Caco-2 (cell line): Measurements from ENCODE around the gene DPCD. TPM values are rescaled to one million over a fixed set of nuclear protein-coding genes. Genes with fewer than 3 reads are reported as not detected.
A peak's percentile ranks its signal among the peaks of the same experiment; 100 is the strongest.

Experiments
- BruUV-seq: library from RNA; stranded (reverse); fragments of 400-500 nt; replicated peaks from 2 replicates; lab custom pipeline; 2021; lab: Mats Ljungman, UMichigan
- CTCF ChIA-PET: fragments of 300-600 bp; sonication (Branson Sonifier 250); formaldehyde crosslinking; loops from one replicate; lab custom pipeline; 2022; ENCODE audit warnings: antibody characterized with exemption; lab: Charles Lee
- POLR2A ChIA-PET: fragments of 300-600 bp; sonication (Branson Sonifier 250); formaldehyde crosslinking; loops from one replicate; lab custom pipeline; 2022; ENCODE audit warnings: antibody characterized with exemption; lab: Charles Lee
- DNase-seq, 2 experiments: peaks; one replicate each; pipeline versions ENCODE4 v3.0.0 to v3.0.0-alpha.2; 2020 to 2022
- H3K27me3 ChIP-seq: replicated peaks from 2 replicates; pipeline ENCODE4 v1.6.0; 2011; ENCODE audit warnings: low read length; ENCODE audit not compliant: control insufficient read depth, insufficient read depth
- H3K36me3 ChIP-seq: 2 replicates; pipeline ENCODE4 v1.5.1; 2011; ENCODE audit warnings: low read length; ENCODE audit not compliant: control insufficient read depth, insufficient read depth
- H3K4me1 ChIP-seq: fragments of 250-450 bp; sonication (Bioruptor Pico); 2 replicates; pipeline ENCODE4 v1.5.1; 2020; ENCODE audit warnings: mild to moderate bottlenecking
- H3K4me3 ChIP-seq: 2 replicates; pipeline ENCODE4 v1.5.1; 2011; ENCODE audit warnings: low read depth, mild to moderate bottlenecking, control low read depth, low read length
- H3K9me3 ChIP-seq: fragments of 250-450 bp; sonication (Bioruptor Pico); 2 replicates; pipeline ENCODE4 v1.5.1; 2020; ENCODE audit warnings: mild to moderate bottlenecking, moderate library complexity
- H3K27ac Mint-ChIP-seq: one replicate; pipeline ENCODE4 v1.8.0; 2022; ENCODE audit warnings: mixed read lengths; ENCODE audit not compliant: unreplicated experiment
- H3K27me3 Mint-ChIP-seq: one replicate; pipeline ENCODE4 v1.8.0; 2022; ENCODE audit warnings: mixed read lengths; ENCODE audit not compliant: insufficient read depth, unreplicated experiment
- H3K36me3 Mint-ChIP-seq: one replicate; pipeline ENCODE4 v1.8.0; 2022; ENCODE audit warnings: mild to moderate bottlenecking, mixed read lengths; ENCODE audit not compliant: insufficient read depth, unreplicated experiment
- H3K4me1 Mint-ChIP-seq: one replicate; pipeline ENCODE4 v1.8.0; 2022; ENCODE audit warnings: low read depth, mixed read lengths; ENCODE audit not compliant: unreplicated experiment
- H3K4me3 Mint-ChIP-seq: one replicate; pipeline ENCODE4 v1.8.0; 2022; ENCODE audit warnings: mild to moderate bottlenecking, moderate library complexity, mixed read lengths; ENCODE audit not compliant: unreplicated experiment
- H3K9me3 Mint-ChIP-seq: one replicate; pipeline ENCODE4 v1.8.0; 2022; ENCODE audit warnings: mixed read lengths; ENCODE audit not compliant: unreplicated experiment
- intact Hi-C: fragments of 100-400 bp; cut with micrococcal nuclease; formaldehyde crosslinking; loops from one replicate; pipeline ENCODE4 v1.10.0; 2022; ENCODE audit not compliant: unreplicated experiment
- total RNA-seq: library from RNA; stranded (reverse); gene quantifications from 2 replicates; pipeline ENCODE4 v1.2.3, GENCODE V29; 2022
- TF ChIP-seq, protein P1 (sequence below), 2 experiments: fragments of 200-600 bp in 1 of 2; IDR thresholded peaks; 1 replicate in 1 of 2; 2 replicates in 1 of 2; pipeline versions ENCODE4 v1.5.1 to v1.8.0; 2011 to 2022; ENCODE audit warnings: antibody characterized with exemption in 1 of 2, control low read depth in 1 of 2, inconsistent platforms in 1 of 2, low read depth in 1 of 2, low read length in 1 of 2, mild to moderate bottlenecking in 1 of 2, moderate library complexity in 1 of 2; ENCODE audit not compliant: insufficient read depth in 1 of 2, severe bottlenecking in 1 of 2, unreplicated experiment in 1 of 2

Gene DPCD
- total RNA-seq, 1 experiment from 2014 or later = 13.1 TPM

DNA sequence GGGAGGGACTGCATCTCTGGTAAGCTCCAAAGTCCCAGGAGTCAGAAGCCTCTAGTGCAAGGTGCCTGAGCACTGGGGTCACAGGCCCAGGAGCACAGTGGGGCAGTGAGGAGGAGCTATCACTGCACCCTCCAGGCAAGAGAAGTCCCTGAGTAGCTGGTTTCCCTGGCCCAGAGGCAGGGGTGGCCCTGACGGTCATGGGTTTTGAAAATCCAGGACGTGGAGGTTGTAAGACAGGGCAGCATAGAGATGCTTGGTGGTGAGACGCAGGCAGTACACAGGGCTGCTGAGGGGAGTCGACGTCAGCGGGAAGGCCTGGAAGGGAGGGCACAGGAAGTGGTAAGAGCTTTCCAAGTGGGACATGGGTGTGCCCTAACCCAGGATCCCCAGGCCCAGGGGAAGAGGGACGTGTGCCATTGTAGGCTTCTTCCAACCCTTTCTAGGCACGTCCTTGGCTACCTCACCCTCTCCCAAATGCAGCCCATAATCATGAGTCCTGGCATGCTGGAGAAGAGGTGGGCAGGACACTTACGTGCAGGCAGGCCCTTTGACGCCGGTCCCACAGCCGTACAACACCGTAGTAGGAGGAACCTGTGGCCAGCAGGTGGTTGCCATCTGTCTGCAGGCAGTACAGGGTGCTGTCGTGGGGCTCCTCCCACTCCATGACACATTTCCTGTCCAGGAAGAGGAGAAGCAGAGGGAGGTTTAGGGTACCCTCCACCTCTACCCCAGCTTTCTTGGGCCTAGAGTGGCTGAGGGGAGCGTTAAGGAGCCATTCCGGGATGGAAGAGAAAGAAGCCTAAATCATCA, 23.2 kb downstream of the DPCD start:
- H3K4me1 Mint-ChIP-seq = peaks cover 8% of the 10 kb centered on the region
- ChIA-PET CTCF (interaction anchor here (1.2 kb wide), 1 partner anchor 9 kb away, joined by 4 read pairs; no protein-coding TSS in a partner anchor), POLR2A (no interaction called here)
- H3K27me3 Mint-ChIP-seq = no peaks in the 10 kb centered on the region
- no TSS peak for BruUV-seq
- Histone ChIP-seq H3K27me3 (no peaks in the 10 kb centered on the region), H3K36me3 (no peaks in the 10 kb centered on the region; the same call in 1 of the 2 replicates), H3K9me3 (no peaks in the 10 kb centered on the region), H3K4me1 (no peaks in the 10 kb centered on the region), H3K4me3 (no peak overlapping the region)
- DNase-seq = no peak
- H3K27ac Mint-ChIP-seq = peak overlapping the region; percentile 22
- TF ChIP-seq, protein P1, sequence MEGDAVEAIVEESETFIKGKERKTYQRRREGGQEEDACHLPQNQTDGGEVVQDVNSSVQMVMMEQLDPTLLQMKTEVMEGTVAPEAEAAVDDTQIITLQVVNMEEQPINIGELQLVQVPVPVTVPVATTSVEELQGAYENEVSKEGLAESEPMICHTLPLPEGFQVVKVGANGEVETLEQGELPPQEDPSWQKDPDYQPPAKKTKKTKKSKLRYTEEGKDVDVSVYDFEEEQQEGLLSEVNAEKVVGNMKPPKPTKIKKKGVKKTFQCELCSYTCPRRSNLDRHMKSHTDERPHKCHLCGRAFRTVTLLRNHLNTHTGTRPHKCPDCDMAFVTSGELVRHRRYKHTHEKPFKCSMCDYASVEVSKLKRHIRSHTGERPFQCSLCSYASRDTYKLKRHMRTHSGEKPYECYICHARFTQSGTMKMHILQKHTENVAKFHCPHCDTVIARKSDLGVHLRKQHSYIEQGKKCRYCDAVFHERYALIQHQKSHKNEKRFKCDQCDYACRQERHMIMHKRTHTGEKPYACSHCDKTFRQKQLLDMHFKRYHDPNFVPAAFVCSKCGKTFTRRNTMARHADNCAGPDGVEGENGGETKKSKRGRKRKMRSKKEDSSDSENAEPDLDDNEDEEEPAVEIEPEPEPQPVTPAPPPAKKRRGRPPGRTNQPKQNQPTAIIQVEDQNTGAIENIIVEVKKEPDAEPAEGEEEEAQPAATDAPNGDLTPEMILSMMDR (IDR thresholded peaks at IDR 0.05; ENCODE audit: insufficient read depth in 1 of 2, low read depth in 1 of 2, low read length in 1 of 2, severe bottlenecking in 1 of 2, unreplicated experiment in 1 of 2) = no peak
- intact Hi-C loops = no loop called here
- no peak overlapping the region for H3K4me3 Mint-ChIP-seq
- no peaks in the 10 kb centered on the region for H3K9me3 Mint-ChIP-seq
- no peaks in the 10 kb centered on the region for H3K36me3 Mint-ChIP-seq

DNA sequence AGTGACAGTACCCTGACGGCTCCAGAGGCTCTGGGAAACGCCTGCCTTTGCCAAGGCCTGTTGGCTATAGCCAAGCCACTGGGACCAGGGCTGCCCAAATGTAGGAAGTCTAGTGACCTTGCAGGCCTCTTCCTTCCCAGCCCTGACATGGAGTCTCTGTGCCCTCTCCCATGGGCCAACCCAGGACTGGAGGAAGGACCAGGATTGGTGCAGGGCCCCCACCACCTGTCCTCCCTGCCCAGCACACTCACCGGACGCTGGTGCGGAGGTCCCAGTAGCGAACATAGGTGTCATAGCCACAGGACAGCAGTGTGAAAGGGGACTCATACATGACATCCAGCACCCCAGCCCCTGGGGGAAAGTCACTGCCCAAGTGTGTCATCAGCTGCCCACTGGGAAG, 24.0 kb downstream of the DPCD start:
- no peaks in the 10 kb centered on the region for H3K9me3 Mint-ChIP-seq
- Histone ChIP-seq H3K36me3 (no peaks in the 10 kb centered on the region; the same call in 1 of the 2 replicates), H3K4me3 (no peak overlapping the region), H3K27me3 (no peaks in the 10 kb centered on the region), H3K4me1 (no peaks in the 10 kb centered on the region), H3K9me3 (no peaks in the 10 kb centered on the region)
- CTCF ChIA-PET = no interaction called here
- H3K36me3 Mint-ChIP-seq = no peaks in the 10 kb centered on the region
- intact Hi-C loops = no loop called here
- no peaks in the 10 kb centered on the region for H3K27me3 Mint-ChIP-seq
- POLR2A ChIA-PET = no interaction called here
- no peak overlapping the region for H3K27ac Mint-ChIP-seq
- no peak for DNase-seq
- BruUV-seq = no TSS peak
- H3K4me3 Mint-ChIP-seq = no peak overlapping the region
- TF ChIP-seq, protein P1 (IDR thresholded peaks at IDR 0.05; ENCODE audit: insufficient read depth in 1 of 2, low read depth in 1 of 2, low read length in 1 of 2, severe bottlenecking in 1 of 2, unreplicated experiment in 1 of 2) = no peak
- H3K4me1 Mint-ChIP-seq = peaks cover 1% of the 10 kb centered on the region

DNA sequence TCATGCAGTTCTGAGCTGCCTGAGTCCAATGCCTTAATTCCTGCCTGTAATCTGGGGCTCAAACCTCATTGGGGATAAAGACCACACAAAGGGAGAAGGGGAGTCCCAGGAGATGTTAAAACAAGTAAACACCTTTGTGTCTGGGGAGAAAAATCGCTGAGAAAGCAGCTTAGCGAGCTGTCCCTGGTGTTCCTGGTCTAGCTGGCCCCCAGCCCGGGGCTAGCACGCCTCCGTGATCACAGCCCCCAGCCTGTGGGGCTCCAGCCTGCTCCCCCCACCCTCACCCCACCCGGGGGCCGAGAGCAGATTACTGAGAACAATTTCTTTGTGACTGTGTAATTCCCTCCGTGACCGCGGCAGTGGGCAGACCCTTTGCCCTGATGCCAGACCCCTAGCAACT, 24.8 kb downstream of the DPCD start:
- no peaks in the 10 kb centered on the region for H3K9me3 Mint-ChIP-seq
- no peaks in the 10 kb centered on the region for H3K27me3 Mint-ChIP-seq
- Histone ChIP-seq H3K36me3 (no peaks in the 10 kb centered on the region; the same call in 1 of the 2 replicates), H3K27me3 (no peaks in the 10 kb centered on the region), H3K9me3 (no peaks in the 10 kb centered on the region), H3K4me1 (no peaks in the 10 kb centered on the region), H3K4me3 (no peak overlapping the region)
- no TSS peak for BruUV-seq
- no peaks in the 10 kb centered on the region for H3K4me1 Mint-ChIP-seq
- no peak overlapping the region for H3K4me3 Mint-ChIP-seq
- POLR2A ChIA-PET = no interaction called here
- H3K27ac Mint-ChIP-seq = no peak overlapping the region
- no peaks in the 10 kb centered on the region for H3K36me3 Mint-ChIP-seq
- no peak for DNase-seq
- TF ChIP-seq, protein P1 (IDR thresholded peaks at IDR 0.05; ENCODE audit: insufficient read depth in 1 of 2, low read depth in 1 of 2, low read length in 1 of 2, severe bottlenecking in 1 of 2, unreplicated experiment in 1 of 2) = no peak
- intact Hi-C loops = no loop called here
- CTCF ChIA-PET = no interaction called here
